Colonic mucosa (tissue), 4 donors: ENCODE data around the gene SETDB1. TPM values are rescaled to one million over a fixed set of nuclear protein-coding genes. Genes with fewer than 3 reads are reported as not detected.
"Not testable (repeated sequence)": the region's sequence is repeated elsewhere in the genome, so short reads cannot be mapped to it uniquely, and the experiment has no call there.

ENCODE experiments used
- DNase-seq: peaks from one replicate; pipeline ENCODE4 v3.0.0-alpha.2; 2020
- H3K27ac ChIP-seq: fragments of 200-600 bp; one replicate; pipeline ENCODE4 v1.8.0; 2021
- H3K27me3 ChIP-seq: fragments of 200-600 bp; one replicate; pipeline ENCODE4 v1.8.0; 2021
- H3K36me3 ChIP-seq: fragments of 200-600 bp; one replicate; pipeline ENCODE4 v1.8.0; 2021
- H3K4me1 ChIP-seq: fragments of 200-600 bp; one replicate; pipeline ENCODE4 v1.8.0; 2021; ENCODE audit warnings: mild to moderate bottlenecking
- H3K4me3 ChIP-seq: fragments of 200-600 bp; one replicate; pipeline ENCODE4 v1.8.0; 2021
- H3K9ac ChIP-seq, 2 donors: one replicate each; pipeline ENCODE4 v1.7.0; 2013; ENCODE audit warnings: control low read depth in 2 of 2, low read depth in 2 of 2, low read length in 2 of 2
- H3K9me3 ChIP-seq: fragments of 200-600 bp; one replicate; pipeline ENCODE4 v1.8.0; 2021
- intact Hi-C: fragments of 100-400 bp; cut with DNase I; formaldehyde crosslinking; loops from one replicate; pipeline ENCODE4 v1.14.1; 2022
- total RNA-seq, 2 donors: library from RNA; stranded (reverse); fragmentation: NEBNext Ultra II Directional in 1 of 2; extraction: Animal tissue kit (Norgen Biotek cat#: 25700) in 1 of 2; gene quantifications; one replicate each; pipeline ENCODE4 v1.2.1, GENCODE V29; 2021
- TF ChIP-seq, protein P1 (sequence below): fragments of 200-600 bp; IDR thresholded peaks from one replicate; pipeline ENCODE4 v1.8.0; 2022; ENCODE audit warnings: antibody characterized with exemption, mild to moderate bottlenecking
- donor health status: healthy.
- donor health status: DM: no; HTN: no; CAD: no.
- donor health status: DM: no; HTN: no; CAD: no.

Gene SETDB1
- total RNA-seq, 2 donors from 2014 or later, result 28.2 to 32.8 TPM

GRCh38 chr1:150917387-150917786 lies 8.8 kb upstream of the SETDB1 start:
- no peak overlapping the region for H3K9ac ChIP-seq
- H3K9me3 ChIP-seq, result no peaks in the 10 kb centered on the region
- no peaks in the 10 kb centered on the region for H3K36me3 ChIP-seq
- no peaks in the 10 kb centered on the region for H3K4me1 ChIP-seq
- H3K4me3 ChIP-seq, result no peak overlapping the region
- TF ChIP-seq, protein P1, sequence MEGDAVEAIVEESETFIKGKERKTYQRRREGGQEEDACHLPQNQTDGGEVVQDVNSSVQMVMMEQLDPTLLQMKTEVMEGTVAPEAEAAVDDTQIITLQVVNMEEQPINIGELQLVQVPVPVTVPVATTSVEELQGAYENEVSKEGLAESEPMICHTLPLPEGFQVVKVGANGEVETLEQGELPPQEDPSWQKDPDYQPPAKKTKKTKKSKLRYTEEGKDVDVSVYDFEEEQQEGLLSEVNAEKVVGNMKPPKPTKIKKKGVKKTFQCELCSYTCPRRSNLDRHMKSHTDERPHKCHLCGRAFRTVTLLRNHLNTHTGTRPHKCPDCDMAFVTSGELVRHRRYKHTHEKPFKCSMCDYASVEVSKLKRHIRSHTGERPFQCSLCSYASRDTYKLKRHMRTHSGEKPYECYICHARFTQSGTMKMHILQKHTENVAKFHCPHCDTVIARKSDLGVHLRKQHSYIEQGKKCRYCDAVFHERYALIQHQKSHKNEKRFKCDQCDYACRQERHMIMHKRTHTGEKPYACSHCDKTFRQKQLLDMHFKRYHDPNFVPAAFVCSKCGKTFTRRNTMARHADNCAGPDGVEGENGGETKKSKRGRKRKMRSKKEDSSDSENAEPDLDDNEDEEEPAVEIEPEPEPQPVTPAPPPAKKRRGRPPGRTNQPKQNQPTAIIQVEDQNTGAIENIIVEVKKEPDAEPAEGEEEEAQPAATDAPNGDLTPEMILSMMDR, result no peak
- peak; percentile 59 for DNase-seq
- no peaks in the 10 kb centered on the region for H3K27me3 ChIP-seq
- no peak overlapping the region for H3K27ac ChIP-seq
- intact Hi-C loops, result no loop called here

DNA sequence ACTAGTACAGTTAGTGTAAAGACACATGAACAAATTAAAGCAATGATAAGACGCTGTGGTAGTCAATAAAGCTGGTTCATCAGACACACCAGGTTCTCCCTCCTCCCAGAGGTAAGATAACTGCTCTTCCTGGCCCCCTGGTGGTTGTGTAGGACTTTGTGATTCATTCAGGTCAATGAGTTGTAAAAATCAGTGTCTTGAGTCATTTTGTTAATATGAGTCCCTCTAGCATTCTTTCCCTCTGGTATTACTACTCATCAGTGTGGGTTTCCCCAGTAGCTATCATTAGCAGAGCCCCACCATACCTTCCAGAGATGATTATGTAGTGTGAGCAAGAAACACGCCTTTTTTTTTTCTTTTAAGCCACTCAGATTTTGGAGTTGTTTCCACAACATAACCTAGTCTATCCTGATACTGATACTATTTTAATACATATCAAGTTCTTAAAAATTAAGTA lies 3.6 kb upstream of the SETDB1 start:
- DNase-seq, result peak; percentile 88
- H3K9ac ChIP-seq, result no peak overlapping the region
- H3K36me3 ChIP-seq, result no peaks in the 10 kb centered on the region
- H3K27me3 ChIP-seq, result no peaks in the 10 kb centered on the region
- TF ChIP-seq, protein P1, result peak; percentile 60
- intact Hi-C loops, result loop anchor here (10.0 kb wide), 2 partner anchors 52 to 358 kb away; partner anchors contain the start of gene CERS2
- no peak overlapping the region for H3K27ac ChIP-seq
- H3K4me1 ChIP-seq, result no peaks in the 10 kb centered on the region
- H3K9me3 ChIP-seq, result no peaks in the 10 kb centered on the region
- no peak overlapping the region for H3K4me3 ChIP-seq

- DNase-seq, result peak; percentile 30
- TF ChIP-seq, protein P1, result no peak
- Histone ChIP-seq H3K9ac (no peak overlapping the region), H3K4me3 (no peak overlapping the region), H3K9me3 (no peaks in the 10 kb centered on the region), H3K27ac (no peak overlapping the region), H3K4me1 (no peaks in the 10 kb centered on the region), H3K36me3 (no peaks in the 10 kb centered on the region), H3K27me3 (no peaks in the 10 kb centered on the region)
- intact Hi-C loops, result loop anchor here (10.0 kb wide), 2 partner anchors 50 to 360 kb away; partner anchors contain the start of gene CERS2
Measured at GRCh38 chr1:150925080-150925479, 1.1 kb upstream of the SETDB1 start.

DNA sequence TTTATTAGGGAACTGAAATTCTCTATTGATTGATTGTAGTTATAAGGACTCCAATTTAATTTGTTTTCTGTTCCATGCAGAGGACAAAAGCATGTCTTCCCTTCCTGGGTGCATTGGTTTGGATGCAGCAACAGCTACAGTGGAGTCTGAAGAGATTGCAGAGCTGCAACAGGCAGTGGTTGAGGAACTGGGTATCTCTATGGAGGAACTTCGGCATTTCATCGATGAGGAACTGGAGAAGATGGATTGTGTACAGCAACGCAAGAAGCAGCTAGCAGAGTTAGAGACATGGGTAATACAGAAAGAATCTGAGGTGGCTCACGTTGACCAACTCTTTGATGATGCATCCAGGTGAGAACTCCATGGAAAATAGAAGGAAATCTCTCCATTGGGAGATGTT lies 1.5 kb downstream of the SETDB1 start:
- Histone ChIP-seq H3K27me3 (no peaks in the 10 kb centered on the region), H3K4me3 (no peak overlapping the region), H3K36me3 (no peaks in the 10 kb centered on the region), H3K9me3 (no peaks in the 10 kb centered on the region), H3K27ac (no peak overlapping the region), H3K4me1 (no peaks in the 10 kb centered on the region), H3K9ac (no peak overlapping the region)
- no peak for DNase-seq
- TF ChIP-seq, protein P1, result no peak
- intact Hi-C loops, result loop anchor here (10.0 kb wide), 2 partner anchors 47 to 363 kb away; partner anchors contain the start of gene CERS2

- Histone ChIP-seq H3K27ac (no peak overlapping the region), H3K36me3 (no peaks in the 10 kb centered on the region), H3K9me3 (no peaks in the 10 kb centered on the region), H3K27me3 (no peaks in the 10 kb centered on the region), H3K9ac (no peak overlapping the region), H3K4me3 (no peak overlapping the region), H3K4me1 (no peaks in the 10 kb centered on the region)
- no peak for DNase-seq
- intact Hi-C loops, result loop anchor here (10.0 kb wide), 2 partner anchors 47 to 363 kb away; partner anchors contain the start of gene CERS2
- TF ChIP-seq, protein P1, result no peak
Measured at GRCh38 chr1:150928286-150928685, 2.1 kb downstream of the SETDB1 start.

- H3K4me3 ChIP-seq, DNase-seq, H3K9ac ChIP-seq, H3K9me3 ChIP-seq, H3K4me1 ChIP-seq, H3K27ac ChIP-seq, H3K27me3 ChIP-seq, H3K36me3 ChIP-seq: not testable (repeated sequence)
- intact Hi-C loops, result loop anchor here (10.0 kb wide), 2 partner anchors 46 to 364 kb away; partner anchors contain the start of gene CERS2
Measured at GRCh38 chr1:150928775-150929174, 2.6 kb downstream of the SETDB1 start.
